Osteoblast (primary cell): ENCODE results near the gene FAM83C. TPM values are rescaled to one million over a fixed set of nuclear protein-coding genes. Genes with fewer than 3 reads are reported as not detected.

Experiments used
- DNase-seq: peaks from one replicate; pipeline ENCODE4 v3.0.0; 2011; ENCODE audit warnings: low spot score, mixed read lengths; ENCODE audit not compliant: insufficient read length; ENCODE audit errors: missing footprints
- H2AFZ ChIP-seq: 2 replicates; pipeline ENCODE4 v1.6.0; 2011; ENCODE audit warnings: mild to moderate bottlenecking, low read length
- H3K27ac ChIP-seq: 2 replicates; pipeline ENCODE4 v1.5.1; 2011; ENCODE audit warnings: mild to moderate bottlenecking, low read depth, low read length, moderate library complexity
- H3K27me3 ChIP-seq: 2 replicates; pipeline ENCODE4 v1.6.0; 2012; ENCODE audit warnings: mild to moderate bottlenecking, control low read depth, inconsistent platforms, low read length, moderate library complexity; ENCODE audit not compliant: insufficient read depth
- H3K36me3 ChIP-seq: 2 replicates; pipeline ENCODE4 v1.5.1; 2011; ENCODE audit warnings: mild to moderate bottlenecking, low read length, control low read depth, moderate library complexity; ENCODE audit not compliant: insufficient read depth
- H3K4me1 ChIP-seq: 2 replicates; pipeline ENCODE4 v1.5.1; 2011; ENCODE audit warnings: mild to moderate bottlenecking, low read length, control low read depth, moderate library complexity; ENCODE audit not compliant: insufficient read depth
- H3K4me2 ChIP-seq: 2 replicates; pipeline ENCODE4 v1.6.0; 2011; ENCODE audit warnings: mild to moderate bottlenecking, low read length; ENCODE audit not compliant: insufficient read depth
- H3K4me3 ChIP-seq: fragments of 200-600 bp; sonication (generic); 3 replicates; pipeline ENCODE4 v1.5.1; 2012; ENCODE audit warnings: mild to moderate bottlenecking, low read length, inconsistent platforms; ENCODE audit not compliant: insufficient read depth
- H3K79me2 ChIP-seq: 2 replicates; pipeline ENCODE4 v1.6.0; 2012; ENCODE audit warnings: mild to moderate bottlenecking, low read length, control low read depth, inconsistent platforms; ENCODE audit not compliant: insufficient read depth
- H3K9me3 ChIP-seq: 2 replicates; pipeline ENCODE4 v1.5.1; 2011; ENCODE audit warnings: low read depth, low read length, control low read depth
- H4K20me1 ChIP-seq: 2 replicates; pipeline ENCODE4 v1.6.0; 2012; ENCODE audit warnings: mild to moderate bottlenecking, low read length, control low read depth; ENCODE audit not compliant: insufficient read depth
- CTCF ChIP-seq: IDR thresholded peaks from 2 replicates; pipeline ENCODE4 v1.5.1; 2011; ENCODE audit warnings: mild to moderate bottlenecking, low read depth, low read length, moderate library complexity; ENCODE audit errors: extremely low read depth
- total RNA-seq: library from RNA; depleted of rRNA; stranded (reverse); fragments of >200 nt; gene quantifications from 2 replicates; pipeline ENCODE4 v1.2.3, GENCODE V29; 2012

The FAM83C gene
- total RNA-seq, 1 donor = not detected

GRCh38 chr20:35288325-35289060 lies 3.7 kb downstream of the FAM83C start:
- DNase-seq = peak; percentile 69
- no peak for TF ChIP-seq CTCF
- H3K27ac ChIP-seq = no peak overlapping the region
- H3K9me3 ChIP-seq = no peaks in the 10 kb centered on the region
- peaks cover 18% of the 10 kb centered on the region for H3K79me2 ChIP-seq
- no peaks in the 10 kb centered on the region for H3K36me3 ChIP-seq
- no peaks in the 10 kb centered on the region for H3K27me3 ChIP-seq
- H2AFZ ChIP-seq = no peak overlapping the region
- peaks cover 13% of the 10 kb centered on the region for H3K4me1 ChIP-seq
- no peak overlapping the region for H3K4me3 ChIP-seq
- no peak overlapping the region for H3K4me2 ChIP-seq
- H4K20me1 ChIP-seq = peaks cover 4% of the 10 kb centered on the region

GRCh38 chr20:35287509-35288324 lies 4.5 kb downstream of the FAM83C start:
- DNase-seq = peak; percentile 86
- peaks cover 4% of the 10 kb centered on the region for H4K20me1 ChIP-seq
- no peaks in the 10 kb centered on the region for H3K27me3 ChIP-seq
- H3K4me2 ChIP-seq = no peak overlapping the region
- H3K36me3 ChIP-seq = peaks cover 3% of the 10 kb centered on the region
- peaks cover 18% of the 10 kb centered on the region for H3K4me1 ChIP-seq
- peaks cover 26% of the 10 kb centered on the region for H3K79me2 ChIP-seq
- H2AFZ ChIP-seq = no peak overlapping the region
- H3K4me3 ChIP-seq = no peak overlapping the region
- no peak overlapping the region for H3K27ac ChIP-seq
- no peak for TF ChIP-seq CTCF
- H3K9me3 ChIP-seq = no peaks in the 10 kb centered on the region

GRCh38 chr20:35286899-35287508 lies 5.2 kb downstream of the FAM83C start:
- TF ChIP-seq CTCF = no peak
- no peak overlapping the region for H3K4me3 ChIP-seq
- H3K4me2 ChIP-seq = no peak overlapping the region
- peaks cover 9% of the 10 kb centered on the region for H3K36me3 ChIP-seq
- peaks cover 33% of the 10 kb centered on the region for H3K79me2 ChIP-seq
- no peak overlapping the region for H3K27ac ChIP-seq
- H3K9me3 ChIP-seq = no peaks in the 10 kb centered on the region
- no peak overlapping the region for H2AFZ ChIP-seq
- DNase-seq = peak; percentile 62
- peaks cover 8% of the 10 kb centered on the region for H4K20me1 ChIP-seq
- H3K27me3 ChIP-seq = no peaks in the 10 kb centered on the region
- H3K4me1 ChIP-seq = peaks cover 18% of the 10 kb centered on the region
